GM19438 (cell line): ENCODE measurements around the gene ANP32A.
"Not testable (repeated sequence)": the region's sequence is repeated elsewhere in the genome, so short reads cannot be mapped to it uniquely, and the experiment has no call there.

Source experiments
- ATAC-seq: cut with Tn5 transposase; IDR thresholded peaks from one replicate; pipeline ENCODE4 v1.9.1; 2021; ENCODE audit warnings: low read depth; ENCODE audit not compliant: unreplicated experiment

ANP32A gene

GRCh38 chr15:68820295-68821189 lies at the start of gene ANP32A:
ANP32A (minus strand) TSS chr15:68820895; CDS start chr15:68820751, 144 bp downstream.
- peak; percentile 50 for ATAC-seq

GRCh38 chr15:68868296-68868695 lies 47.6 kb upstream of the ANP32A start:
- no peak for ATAC-seq

GRCh38 chr15:68862415-68862814 lies 41.7 kb upstream of the ANP32A start:
- no peak for ATAC-seq

- ATAC-seq: not testable (repeated sequence)
These were observed 38.0 kb upstream of the ANP32A start for GRCh38 chr15:68858666-68859065.

- not testable (repeated sequence) for ATAC-seq
These were observed 36.7 kb upstream of the ANP32A start for GRCh38 chr15:68857443-68857842.

GRCh38 chr15:68852461-68852860 lies 31.8 kb upstream of the ANP32A start:
- no peak for ATAC-seq

GRCh38 chr15:68851971-68852370 lies 31.3 kb upstream of the ANP32A start:
- ATAC-seq: no peak

- ATAC-seq: no peak
These were observed 28.8 kb upstream of the ANP32A start for GRCh38 chr15:68849497-68849896.

GRCh38 chr15:68846851-68847439 lies 26.2 kb upstream of the ANP32A start:
- ATAC-seq: no peak

GRCh38 chr15:68844856-68845550 lies 24.3 kb upstream of the ANP32A start:
- ATAC-seq: no peak

- no peak for ATAC-seq
These were observed 23.0 kb upstream of the ANP32A start for GRCh38 chr15:68843425-68844311.

GRCh38 chr15:68842958-68843357 lies 22.3 kb upstream of the ANP32A start:
- no peak for ATAC-seq

- ATAC-seq: no peak
These were observed 13.7 kb upstream of the ANP32A start for GRCh38 chr15:68834346-68834745.

- no peak for ATAC-seq
These were observed 13.1 kb upstream of the ANP32A start for GRCh38 chr15:68833700-68834331.

GRCh38 chr15:68830141-68830785 lies 9.6 kb upstream of the ANP32A start:
- no peak for ATAC-seq

- ATAC-seq: no peak
These were observed 8.4 kb upstream of the ANP32A start for GRCh38 chr15:68829068-68829467.

GRCh38 chr15:68823561-68823960 lies 2.9 kb upstream of the ANP32A start:
- no peak for ATAC-seq

GRCh38 chr15:68822818-68823217 lies 2.1 kb upstream of the ANP32A start:
- ATAC-seq: no peak

GRCh38 chr15:68821841-68822381 lies 1.2 kb upstream of the ANP32A start:
- ATAC-seq: no peak
